Activated effector memory CD4-positive, alpha-beta T cell treated with Interleukin-2 at 50 U/mL for 16 hours (primary cell): ENCODE data around the gene KRT5.
"Not testable (repeated sequence)": the region's sequence is repeated elsewhere in the genome, so short reads cannot be mapped to it uniquely, and the experiment has no call there.

Experiments used
- DNase-seq: peaks from one replicate; pipeline ENCODE4 v3.0.0-alpha.2; 2020

KRT5 gene

GRCh38 chr12:52518574-52519386 is 1.4 kb downstream of the KRT5 start:
- DNase-seq = no peak

GRCh38 chr12:52517888-52518287 is 2.3 kb downstream of the KRT5 start:
- no peak for DNase-seq

GRCh38 chr12:52517005-52517835 is 3.0 kb downstream of the KRT5 start:
- DNase-seq = no peak

- no peak for DNase-seq
Measured at GRCh38 chr12:52515927-52516831, 4.0 kb downstream of the KRT5 start.

- no peak for DNase-seq
Measured at GRCh38 chr12:52515319-52515646, 4.9 kb downstream of the KRT5 start.

GRCh38 chr12:52514471-52515318 is 5.5 kb downstream of the KRT5 start:
- DNase-seq = no peak

- DNase-seq = no peak
Measured at GRCh38 chr12:52513736-52514135, 6.5 kb downstream of the KRT5 start.

GRCh38 chr12:52508211-52508610 is 12.0 kb downstream of the KRT5 start:
- no peak for DNase-seq

- DNase-seq = no peak
Measured at GRCh38 chr12:52506858-52507715, 13.1 kb downstream of the KRT5 start.

- no peak for DNase-seq
Measured at GRCh38 chr12:52502877-52503276, 17.3 kb downstream of the KRT5 start.

GRCh38 chr12:52501490-52501889 is 18.7 kb downstream of the KRT5 start:
- DNase-seq = no peak

GRCh38 chr12:52500574-52500973 is 19.6 kb downstream of the KRT5 start:
- DNase-seq = not testable (repeated sequence)

GRCh38 chr12:52499806-52500560 is 20.2 kb downstream of the KRT5 start:
- DNase-seq = no peak

GRCh38 chr12:52498946-52499345 is 21.2 kb downstream of the KRT5 start:
- no peak for DNase-seq

GRCh38 chr12:52497975-52498374 is 22.2 kb downstream of the KRT5 start:
- no peak for DNase-seq

- DNase-seq = no peak
Measured at GRCh38 chr12:52496590-52497071, 23.6 kb downstream of the KRT5 start.

- no peak for DNase-seq
Measured at GRCh38 chr12:52496054-52496453, 24.1 kb downstream of the KRT5 start.

- no peak for DNase-seq
Measured at GRCh38 chr12:52495389-52495788, 24.8 kb downstream of the KRT5 start.

- DNase-seq = no peak
Measured at GRCh38 chr12:52494518-52494917, 25.7 kb downstream of the KRT5 start.

GRCh38 chr12:52494100-52494499 is 26.1 kb downstream of the KRT5 start:
- no peak for DNase-seq
